SH-SY5Y (cell line): ENCODE results near the gene EPHB2.

Experiments used
- GATA2 ChIP-seq: IDR thresholded peaks from 2 replicates; pipeline ENCODE4 v1.6.1; 2011; ENCODE audit warnings: mild to moderate bottlenecking, low read depth, low read length
- GATA3 ChIP-seq: IDR thresholded peaks from 2 replicates; pipeline ENCODE4 v1.6.1; 2011; ENCODE audit warnings: low read depth, mild to moderate bottlenecking, low read length, moderate library complexity

GRCh38 chr1:22879445-22879844 lies 168.8 kb downstream of the EPHB2 start:
- TF ChIP-seq GATA3 (no peak), GATA2 (no peak)
